ENCODE results near the gene RGS5.
"Not testable (repeated sequence)": the region's sequence is repeated elsewhere in the genome, so short reads cannot be mapped to it uniquely, and the experiment has no call there.

RGS5 gene

GRCh38 chr1:163202833-163203451, at the start of gene RGS5:
Gene RGS5, minus strand, starts transcription at chr1:163202916. Its CDS starts 81 bp downstream, at chr1:163202835.
- DNase-seq, result no peak

- DNase-seq, result no peak
Measured at GRCh38 chr1:163250382-163250974, 47.8 kb upstream of the RGS5 start.

- DNase-seq, result no peak
Measured at GRCh38 chr1:163248064-163248463, 45.3 kb upstream of the RGS5 start.

- not testable (repeated sequence) for DNase-seq
Measured at GRCh38 chr1:163244648-163245047, 41.9 kb upstream of the RGS5 start.

- no peak for DNase-seq
Measured at GRCh38 chr1:163241746-163242145, 39.0 kb upstream of the RGS5 start.

GRCh38 chr1:163240705-163241104, 38.0 kb upstream of the RGS5 start:
- DNase-seq, result no peak

- DNase-seq, result not testable (repeated sequence)
Measured at GRCh38 chr1:163233643-163234042, 30.9 kb upstream of the RGS5 start.

GRCh38 chr1:163231385-163231784, 28.7 kb upstream of the RGS5 start:
- no peak for DNase-seq

- DNase-seq, result no peak
Measured at GRCh38 chr1:163230827-163231226, 28.1 kb upstream of the RGS5 start.

- not testable (repeated sequence) for DNase-seq
Measured at GRCh38 chr1:163228271-163228670, 25.6 kb upstream of the RGS5 start.

- no peak for DNase-seq
Measured at GRCh38 chr1:163227126-163227525, 24.4 kb upstream of the RGS5 start.

- DNase-seq, result no peak
Measured at GRCh38 chr1:163213626-163214025, 10.9 kb upstream of the RGS5 start.

- DNase-seq, result no peak
Measured at GRCh38 chr1:163211667-163212066, 9.0 kb upstream of the RGS5 start.

- no peak for DNase-seq
Measured at GRCh38 chr1:163205513-163205912, 2.8 kb upstream of the RGS5 start.

GRCh38 chr1:163203561-163203960, 845 bp upstream of the RGS5 start:
- DNase-seq, result no peak

- no peak for DNase-seq
Measured at GRCh38 chr1:163201906-163202305, 810 bp downstream of the RGS5 start.

- no peak for DNase-seq
Measured at GRCh38 chr1:163197022-163197421, 5.7 kb downstream of the RGS5 start.

GRCh38 chr1:163196449-163196787, 6.3 kb downstream of the RGS5 start:
- DNase-seq, result no peak

GRCh38 chr1:163195728-163196448, 6.8 kb downstream of the RGS5 start:
- no peak for DNase-seq

GRCh38 chr1:163191301-163191700, 11.4 kb downstream of the RGS5 start:
- no peak for DNase-seq

GRCh38 chr1:163188947-163189346, 13.8 kb downstream of the RGS5 start:
- no peak for DNase-seq

- DNase-seq, result no peak
Measured at GRCh38 chr1:163187849-163188248, 14.9 kb downstream of the RGS5 start.

- DNase-seq, result no peak
Measured at GRCh38 chr1:163186862-163187261, 15.9 kb downstream of the RGS5 start.

GRCh38 chr1:163182330-163182949, 20.3 kb downstream of the RGS5 start:
- no peak for DNase-seq
